ENCODE measurements around the gene MLST8. TPM values are rescaled to one million over a fixed set of nuclear protein-coding genes. Genes with fewer than 3 reads are reported as not detected.
A peak's percentile ranks its signal among the peaks of the same experiment; 100 is the strongest.

The MLST8 gene
- total and polyA plus RNA-seq, 2 donors (not counting 1 experiment from before 2014, with no cell fraction given) = 36.1 to 112 TPM

DNA sequence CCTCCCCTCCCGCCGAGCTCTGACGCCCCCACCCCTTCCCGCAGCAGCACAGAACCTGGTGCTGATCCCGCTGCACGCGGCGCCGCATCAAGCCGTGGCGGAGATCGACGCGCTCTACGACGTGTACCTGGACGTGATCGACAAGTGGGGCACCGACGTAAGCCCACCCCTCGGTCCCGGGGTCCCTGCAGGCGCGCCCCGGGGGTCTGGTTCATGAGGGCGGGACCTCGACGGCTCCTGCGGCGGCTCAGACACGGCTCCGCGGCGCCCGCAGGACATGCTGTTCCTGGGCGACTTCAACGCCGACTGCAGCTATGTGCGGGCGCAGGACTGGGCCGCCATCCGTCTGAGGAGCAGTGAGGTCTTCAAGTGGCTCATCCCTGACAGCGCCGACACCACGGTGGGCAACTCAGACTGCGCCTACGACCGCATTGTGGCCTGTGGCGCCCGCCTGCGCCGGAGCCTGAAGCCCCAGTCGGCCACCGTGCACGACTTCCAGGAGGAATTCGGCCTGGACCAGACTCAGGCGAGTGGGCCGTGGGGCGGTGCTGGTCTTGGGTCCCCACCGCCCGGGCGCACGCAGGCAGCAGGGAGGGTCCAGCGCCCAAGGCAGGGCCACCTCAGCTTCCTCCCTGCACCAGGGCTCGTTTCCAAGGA, 32.4 kb downstream of the MLST8 start:
- H3K9ac ChIP-seq (ENCODE audit: low read length) = no peak overlapping the region
- ATAC-seq (ENCODE audit: low read depth) = no peak
- peaks cover 0 to 5% (median 0%) of the 10 kb centered on the region in 3 donors for H3K9me3 ChIP-seq (ENCODE audit: control extremely low read depth in 1 of 3, control insufficient read depth in 2 of 3, insufficient read depth in 1 of 3, low read length in 2 of 3)
- H3K27ac ChIP-seq (ENCODE audit: low read length in 2 of 2) = no peak overlapping the region
- peaks cover 0 to 27% (median 11%) of the 10 kb centered on the region in 4 experiments for H3K27me3 ChIP-seq (replicated peaks in 1 of 4; ENCODE audit: control extremely low read depth in 1 of 4, control insufficient read depth in 3 of 4, insufficient read depth in 4 of 4, low read length in 3 of 4)
- H2AFZ ChIP-seq (ENCODE audit: insufficient read depth, low read depth, low read length, poor library complexity, severe bottlenecking) = no peak overlapping the region
- peaks cover 3% of the 10 kb centered on the region for H3K27me3 Mint-ChIP-seq
- no peak for TF ChIP-seq EZH2 (IDR thresholded peaks at IDR 0.05; ENCODE audit: borderline replicate concordance, insufficient read depth, low read depth, low read length, poor library complexity, severe bottlenecking)
- TF ChIP-seq, protein P1, sequence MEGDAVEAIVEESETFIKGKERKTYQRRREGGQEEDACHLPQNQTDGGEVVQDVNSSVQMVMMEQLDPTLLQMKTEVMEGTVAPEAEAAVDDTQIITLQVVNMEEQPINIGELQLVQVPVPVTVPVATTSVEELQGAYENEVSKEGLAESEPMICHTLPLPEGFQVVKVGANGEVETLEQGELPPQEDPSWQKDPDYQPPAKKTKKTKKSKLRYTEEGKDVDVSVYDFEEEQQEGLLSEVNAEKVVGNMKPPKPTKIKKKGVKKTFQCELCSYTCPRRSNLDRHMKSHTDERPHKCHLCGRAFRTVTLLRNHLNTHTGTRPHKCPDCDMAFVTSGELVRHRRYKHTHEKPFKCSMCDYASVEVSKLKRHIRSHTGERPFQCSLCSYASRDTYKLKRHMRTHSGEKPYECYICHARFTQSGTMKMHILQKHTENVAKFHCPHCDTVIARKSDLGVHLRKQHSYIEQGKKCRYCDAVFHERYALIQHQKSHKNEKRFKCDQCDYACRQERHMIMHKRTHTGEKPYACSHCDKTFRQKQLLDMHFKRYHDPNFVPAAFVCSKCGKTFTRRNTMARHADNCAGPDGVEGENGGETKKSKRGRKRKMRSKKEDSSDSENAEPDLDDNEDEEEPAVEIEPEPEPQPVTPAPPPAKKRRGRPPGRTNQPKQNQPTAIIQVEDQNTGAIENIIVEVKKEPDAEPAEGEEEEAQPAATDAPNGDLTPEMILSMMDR (IDR thresholded peaks at IDR 0.05) = no peak
- ChIA-PET CTCF (no interaction called here), POLR2A (no interaction called here)
- H3K4me1 ChIP-seq (ENCODE audit: control insufficient read depth in 2 of 2, insufficient read depth in 2 of 2, low read length in 2 of 2) = peaks cover 12 to 15% of the 10 kb centered on the region in 2 donors
- H3K4me1 Mint-ChIP-seq = peaks cover 1% of the 10 kb centered on the region
- H4K20me1 ChIP-seq (ENCODE audit: control insufficient read depth, insufficient read depth, low read length, poor library complexity, severe bottlenecking) = peaks cover 10% of the 10 kb centered on the region
- 30% methylated on average over 65 of the region's 65 CpGs for WGBS (ENCODE audit: insufficient coverage)
- DNase-seq = no peak
- H3K4me2 ChIP-seq (replicated peaks; ENCODE audit: low read depth, low read length, poor library complexity, severe bottlenecking) = peak overlapping the region; percentile 37
- no peaks in the 10 kb centered on the region for H3K9me3 Mint-ChIP-seq (ENCODE audit: insufficient read depth)
- no peaks in the 10 kb centered on the region for H3K79me2 ChIP-seq (ENCODE audit: control insufficient read depth, insufficient read depth, low read length)
- H3K4me3 Mint-ChIP-seq = no peak overlapping the region
- H3K27ac Mint-ChIP-seq = no peak overlapping the region
- intact Hi-C loops (cut with micrococcal nuclease) = no loop called here
- peaks cover 0 to 32% of the 10 kb centered on the region in 2 experiments for H3K36me3 ChIP-seq (replicated peaks in 1 of 2; ENCODE audit: control extremely low read depth in 1 of 2, control insufficient read depth in 1 of 2, extremely low read depth in 1 of 2, insufficient read depth in 2 of 2, low read length in 1 of 2)
- no peak overlapping the region for H3K4me3 ChIP-seq (ENCODE audit: control extremely low read depth in 1 of 5, extremely low read depth in 1 of 5, insufficient read depth in 1 of 5, low read depth in 2 of 5, low read length in 4 of 5)

DNA sequence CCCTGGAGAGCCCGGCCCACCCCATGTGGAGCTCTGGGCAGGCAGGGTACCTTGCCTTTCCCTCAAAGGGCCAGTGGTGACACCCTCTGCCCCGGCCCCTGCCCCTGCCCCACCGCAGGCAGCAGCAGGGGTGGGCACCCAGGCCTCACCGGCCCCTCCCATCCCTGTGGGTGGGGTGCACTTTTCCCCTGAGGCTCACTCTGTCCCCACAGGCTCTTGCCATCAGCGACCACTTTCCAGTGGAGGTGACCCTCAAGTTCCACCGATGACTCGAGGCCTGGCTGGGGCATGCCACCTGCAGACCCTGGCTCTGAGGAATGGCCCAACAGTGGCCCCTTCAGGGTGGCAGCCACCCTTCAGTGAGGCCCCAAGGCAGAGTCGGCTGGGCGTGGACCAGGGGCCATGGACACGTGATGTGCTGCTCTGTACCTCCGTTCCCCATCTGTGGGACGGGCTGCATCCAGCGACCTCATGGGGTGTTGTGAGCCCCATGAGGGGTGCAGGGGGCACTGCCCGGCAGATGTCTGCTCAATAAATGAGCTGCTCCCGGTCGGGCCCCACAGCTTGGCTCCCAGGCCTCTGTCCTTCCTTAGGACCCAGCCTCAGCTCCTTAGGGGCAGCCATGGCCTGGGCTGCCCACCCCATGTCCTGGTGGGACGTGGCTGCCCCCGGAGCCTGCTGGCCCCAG, 33.0 kb downstream of the MLST8 start:
- Histone ChIP-seq H3K27ac (ENCODE audit: low read length in 2 of 2) (no peak overlapping the region), H3K4me1 (ENCODE audit: control insufficient read depth in 2 of 2, insufficient read depth in 2 of 2, low read length in 2 of 2) (peaks cover 12 to 15% of the 10 kb centered on the region in 2 donors), H3K27me3 (replicated peaks in 1 of 4; ENCODE audit: control extremely low read depth in 1 of 4, control insufficient read depth in 3 of 4, insufficient read depth in 4 of 4, low read length in 3 of 4) (peaks cover 0 to 27% (median 11%) of the 10 kb centered on the region in 4 experiments), H3K79me2 (ENCODE audit: control insufficient read depth, insufficient read depth, low read length) (no peaks in the 10 kb centered on the region), H3K9me3 (ENCODE audit: control extremely low read depth in 1 of 3, control insufficient read depth in 2 of 3, insufficient read depth in 1 of 3, low read length in 2 of 3) (peaks cover 0 to 5% (median 0%) of the 10 kb centered on the region in 3 donors), H2AFZ (ENCODE audit: insufficient read depth, low read depth, low read length, poor library complexity, severe bottlenecking) (no peak overlapping the region), H3K36me3 (replicated peaks in 1 of 2; ENCODE audit: control extremely low read depth in 1 of 2, control insufficient read depth in 1 of 2, extremely low read depth in 1 of 2, insufficient read depth in 2 of 2, low read length in 1 of 2) (peaks cover 0 to 33% of the 10 kb centered on the region in 2 experiments), H3K4me2 (replicated peaks; ENCODE audit: low read depth, low read length, poor library complexity, severe bottlenecking) (no peak overlapping the region), H3K4me3 (ENCODE audit: control extremely low read depth in 1 of 5, extremely low read depth in 1 of 5, insufficient read depth in 1 of 5, low read depth in 2 of 5, low read length in 4 of 5) (no peak overlapping the region), H3K9ac (ENCODE audit: low read length) (no peak overlapping the region), H4K20me1 (ENCODE audit: control insufficient read depth, insufficient read depth, low read length, poor library complexity, severe bottlenecking) (peaks cover 10% of the 10 kb centered on the region)
- H3K9me3 Mint-ChIP-seq (ENCODE audit: insufficient read depth) = no peaks in the 10 kb centered on the region
- H3K4me1 Mint-ChIP-seq = peaks cover 1% of the 10 kb centered on the region
- 68% methylated on average over 18 of the region's 18 CpGs for WGBS (ENCODE audit: insufficient coverage)
- CTCF ChIA-PET = no interaction called here
- intact Hi-C loops (cut with micrococcal nuclease) = no loop called here
- POLR2A ChIA-PET = no interaction called here
- H3K27me3 Mint-ChIP-seq = peaks cover 3% of the 10 kb centered on the region
- ATAC-seq (ENCODE audit: low read depth) = no peak
- no peak for TF ChIP-seq EZH2 (IDR thresholded peaks at IDR 0.05; ENCODE audit: borderline replicate concordance, insufficient read depth, low read depth, low read length, poor library complexity, severe bottlenecking)
- TF ChIP-seq, protein P1 (IDR thresholded peaks at IDR 0.05) = no peak
- H3K27ac Mint-ChIP-seq = no peak overlapping the region
- no peak overlapping the region for H3K4me3 Mint-ChIP-seq
- DNase-seq = no peak

Data from B cell (primary cell).